Measurements from ENCODE around the gene ELL2. TPM values are rescaled to one million over a fixed set of nuclear protein-coding genes. Genes with fewer than 3 reads are reported as not detected.
"Not testable (repeated sequence)": the region's sequence is repeated elsewhere in the genome, so short reads cannot be mapped to it uniquely, and the experiment has no call there.

ELL2 gene
- polyA plus RNA-seq, 1 of the 3 experiments (the other 2 are of a cell fraction), result 18.4 TPM

DNA sequence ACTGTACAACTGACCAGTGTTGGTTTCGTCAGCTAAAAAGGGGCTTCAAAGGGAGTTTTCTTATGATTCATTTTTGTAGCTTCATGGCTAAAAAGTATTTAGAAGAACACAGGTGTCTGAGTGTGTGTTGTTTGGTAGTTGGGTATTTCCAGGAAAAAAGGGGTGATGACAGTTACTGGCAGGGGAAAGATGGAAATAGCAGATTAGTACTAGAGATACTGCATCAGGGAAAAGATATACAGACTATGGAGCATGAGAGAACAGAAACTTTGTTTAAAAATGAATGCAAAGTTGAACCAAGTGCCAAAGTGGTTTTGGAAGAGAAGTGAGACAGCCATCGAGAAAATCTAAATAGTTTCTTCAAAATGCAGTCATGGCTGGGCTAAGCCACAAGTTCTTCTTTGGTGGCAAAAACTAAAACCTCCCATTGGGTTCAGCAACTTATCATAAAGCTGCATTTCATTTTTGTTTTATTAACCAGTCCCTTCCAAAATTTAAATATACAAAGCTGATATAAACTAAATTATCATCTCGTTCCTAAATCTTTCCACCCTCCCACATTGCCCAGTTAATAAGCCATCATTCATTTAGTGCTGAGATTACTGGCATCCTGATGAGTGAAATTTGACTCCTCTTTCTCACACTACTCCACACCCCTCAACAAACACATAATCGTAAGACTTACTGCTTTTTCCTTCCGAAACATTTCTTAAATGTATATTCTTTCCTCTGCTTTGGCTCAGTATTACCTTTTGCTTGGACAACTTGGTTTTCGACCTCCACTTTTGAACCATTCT, 33.5 kb downstream of the ELL2 start:
- Histone ChIP-seq H3K4me2 (no peak overlapping the region), H3K79me2 (ENCODE audit: insufficient read depth) (peaks cover 96% of the 10 kb centered on the region), H2AFZ (ENCODE audit: low read depth) (no peak overlapping the region; the same call in 1 of the 2 replicates), H3K27me3 (ENCODE audit: insufficient read depth) (no peaks in the 10 kb centered on the region), H3K9ac (no peak overlapping the region), H3K4me1 (ENCODE audit: control insufficient read depth in 1 of 2, insufficient read depth in 2 of 2, low read depth in 1 of 2, low read length in 1 of 2) (peaks cover 0 to 9% of the 10 kb centered on the region in 2 experiments; a peak in 2 of 4 replicates), H3K9me2 (no peaks in the 10 kb centered on the region), H3K4me3 (ENCODE audit: low read depth in 2 of 2, low read length in 1 of 2) (no peak overlapping the region), H3K9me3 (no peaks in the 10 kb centered on the region), H4K20me1 (ENCODE audit: insufficient read depth) (peaks cover 46% of the 10 kb centered on the region), H3F3A (replicated peaks; ENCODE audit: insufficient read depth) (peaks cover 43% of the 10 kb centered on the region), H3K27ac (ENCODE audit: low read depth in 2 of 2, low read length in 1 of 2) (peak overlapping the region in 1 of 2 experiments; percentile 4; a peak in 1 of 4 replicates), H3K36me3 (replicated peaks in 1 of 2; ENCODE audit: control insufficient read depth in 1 of 2, insufficient read depth in 2 of 2, low read length in 1 of 2) (peaks cover 5 to 38% of the 10 kb centered on the region in 2 experiments)
- 94% methylated on average over 6 of the region's 6 CpGs for WGBS (ENCODE audit: low lambda C conversion rate)
- TF ChIP-seq FOXJ3 (CRISPR knock-in tag; IDR thresholded peaks at IDR 0.05), result no peak
- no peak for TF ChIP-seq GABPA (IDR thresholded peaks at IDR 0.05; ENCODE audit: low read depth)
- no peak for TF ChIP-seq NFIC (IDR thresholded peaks at IDR 0.05; ENCODE audit: borderline replicate concordance)
- TF ChIP-seq RCOR1 (IDR thresholded peaks at IDR 0.05; ENCODE audit: low read length), result no peak
- no peak for TF ChIP-seq TCF12 (IDR thresholded peaks at IDR 0.05)
- no peak for TF ChIP-seq RFX5 (IDR thresholded peaks at IDR 0.05; ENCODE audit: low read length)
- no peak for TF ChIP-seq MEF2A (IDR thresholded peaks at IDR 0.05; ENCODE audit: borderline replicate concordance, low read depth)
- no peak for TF ChIP-seq YY1 (IDR thresholded peaks at IDR 0.05; ENCODE audit: low read depth)
- TF ChIP-seq POLR2AphosphoS5 (IDR thresholded peaks at IDR 0.05; ENCODE audit: low read depth, low read length), result no peak
- no peak for TF ChIP-seq RXRA (IDR thresholded peaks at IDR 0.05; ENCODE audit: borderline replicate concordance, low read depth)
- TF ChIP-seq RAD21 (IDR thresholded peaks at IDR 0.05; ENCODE audit: low read length), result no peak
- TF ChIP-seq FOSL2 (IDR thresholded peaks at IDR 0.05; ENCODE audit: borderline replicate concordance, low read depth), result no peak
- no peak for TF ChIP-seq SMC3 (IDR thresholded peaks at IDR 0.05; ENCODE audit: low read depth, low read length)
- ChIA-PET POLR2A (no interaction called here), CTCF (interaction anchor here (0.6 kb wide), 1 partner anchor 77 kb away, joined by 3 read pairs; no protein-coding TSS in a partner anchor)
- DNase-seq, result no peak

DNA sequence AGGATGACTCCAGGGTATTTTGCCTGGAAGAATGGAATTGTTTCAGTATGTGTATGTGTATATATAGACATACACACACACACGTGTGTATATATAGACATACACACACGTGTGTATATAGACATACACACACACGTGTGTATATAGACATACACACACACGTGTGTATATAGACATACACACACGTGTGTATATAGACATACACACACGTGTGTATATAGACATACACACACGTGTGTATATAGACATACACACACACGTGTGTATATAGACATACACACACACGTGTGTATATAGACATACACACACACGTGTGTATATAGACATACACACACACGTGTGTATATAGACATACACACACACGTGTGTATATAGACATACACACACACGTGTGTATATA, 34.4 kb downstream of the ELL2 start:
- Histone ChIP-seq H3F3A (replicated peaks; ENCODE audit: insufficient read depth) (peaks cover 47% of the 10 kb centered on the region), H3K36me3 (replicated peaks in 1 of 2; ENCODE audit: control insufficient read depth in 1 of 2, insufficient read depth in 2 of 2, low read length in 1 of 2) (peaks cover 9 to 39% of the 10 kb centered on the region in 2 experiments), H3K79me2 (ENCODE audit: insufficient read depth) (peaks cover 96% of the 10 kb centered on the region), H4K20me1 (ENCODE audit: insufficient read depth) (peaks cover 41% of the 10 kb centered on the region)
- H3K4me2 ChIP-seq; H3K9ac ChIP-seq; H3K27ac ChIP-seq (ENCODE audit: low read depth in 2 of 2, low read length in 1 of 2); H2AFZ ChIP-seq (ENCODE audit: low read depth); POLR2A ChIA-PET; H3K4me1 ChIP-seq (ENCODE audit: control insufficient read depth in 1 of 2, insufficient read depth in 2 of 2, low read depth in 1 of 2, low read length in 1 of 2); CTCF ChIA-PET; DNase-seq; H3K27me3 ChIP-seq (ENCODE audit: insufficient read depth); H3K9me2 ChIP-seq; H3K9me3 ChIP-seq; H3K4me3 ChIP-seq (ENCODE audit: low read depth in 2 of 2, low read length in 1 of 2): not testable (repeated sequence)
- WGBS (ENCODE audit: low lambda C conversion rate), result 88% methylated on average over 13 of the region's 13 CpGs

DNA sequence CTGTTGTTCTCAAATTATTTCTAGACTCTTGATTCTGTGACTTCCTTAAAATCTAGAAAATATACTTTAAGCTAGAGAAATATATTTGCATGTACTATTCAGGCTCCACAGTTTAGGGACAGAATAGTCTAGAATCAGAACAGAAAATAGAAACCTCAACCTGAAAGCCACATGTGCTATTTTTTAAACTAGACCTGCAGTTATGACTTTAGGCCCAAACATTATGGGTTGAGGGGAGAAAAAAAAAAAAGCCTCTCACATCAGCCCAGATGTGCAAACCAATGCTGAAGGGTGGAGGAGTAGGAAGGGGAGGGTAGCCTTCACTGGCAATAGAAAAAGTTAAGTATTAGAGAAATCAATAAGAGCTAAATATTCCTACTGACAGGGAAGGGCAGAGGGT, 35.7 kb downstream of the ELL2 start:
- Histone ChIP-seq H3K9ac (no peak overlapping the region), H3K9me3 (no peaks in the 10 kb centered on the region), H2AFZ (ENCODE audit: low read depth) (no peak overlapping the region), H3K4me2 (no peak overlapping the region), H3K36me3 (replicated peaks in 1 of 2; ENCODE audit: control insufficient read depth in 1 of 2, insufficient read depth in 2 of 2, low read length in 1 of 2) (peaks cover 9 to 30% of the 10 kb centered on the region in 2 experiments), H3K4me3 (ENCODE audit: low read depth in 2 of 2, low read length in 1 of 2) (no peak overlapping the region), H3K9me2 (no peaks in the 10 kb centered on the region), H3K27ac (ENCODE audit: low read depth in 2 of 2, low read length in 1 of 2) (no peak overlapping the region), H3F3A (replicated peaks; ENCODE audit: insufficient read depth) (peaks cover 48% of the 10 kb centered on the region), H3K27me3 (ENCODE audit: insufficient read depth) (no peaks in the 10 kb centered on the region), H4K20me1 (ENCODE audit: insufficient read depth) (peaks cover 42% of the 10 kb centered on the region), H3K79me2 (ENCODE audit: insufficient read depth) (peaks cover 96% of the 10 kb centered on the region), H3K4me1 (ENCODE audit: control insufficient read depth in 1 of 2, insufficient read depth in 2 of 2, low read depth in 1 of 2, low read length in 1 of 2) (peaks cover 0 to 9% of the 10 kb centered on the region in 2 experiments; a peak in 1 of 4 replicates)
- no peak for DNase-seq
- ChIA-PET CTCF (interaction anchor here (1.1 kb wide), 1 partner anchor 67 kb away, joined by 4 read pairs; no protein-coding TSS in a partner anchor), POLR2A (no interaction called here)
- no peak for TF ChIP-seq RAD21 (IDR thresholded peaks at IDR 0.05; ENCODE audit: low read length)
- no peak for TF ChIP-seq NRF1 (IDR thresholded peaks at IDR 0.05; ENCODE audit: low read depth, low read length)
- TF ChIP-seq YY1 (IDR thresholded peaks at IDR 0.05; ENCODE audit: low read depth), result no peak
- no peak for TF ChIP-seq TCF12 (IDR thresholded peaks at IDR 0.05)
- TF ChIP-seq EZH2phosphoT487 (IDR thresholded peaks at IDR 0.05; ENCODE audit: borderline replicate concordance, low read depth), result no peak
- TF ChIP-seq TAF1 (IDR thresholded peaks at IDR 0.05; ENCODE audit: borderline replicate concordance, low read depth, low read length), result no peak
- TF ChIP-seq, protein P1, sequence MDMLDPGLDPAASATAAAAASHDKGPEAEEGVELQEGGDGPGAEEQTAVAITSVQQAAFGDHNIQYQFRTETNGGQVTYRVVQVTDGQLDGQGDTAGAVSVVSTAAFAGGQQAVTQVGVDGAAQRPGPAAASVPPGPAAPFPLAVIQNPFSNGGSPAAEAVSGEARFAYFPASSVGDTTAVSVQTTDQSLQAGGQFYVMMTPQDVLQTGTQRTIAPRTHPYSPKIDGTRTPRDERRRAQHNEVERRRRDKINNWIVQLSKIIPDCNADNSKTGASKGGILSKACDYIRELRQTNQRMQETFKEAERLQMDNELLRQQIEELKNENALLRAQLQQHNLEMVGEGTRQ (IDR thresholded peaks at IDR 0.05; ENCODE audit: borderline replicate concordance, low read depth, low read length), result no peak
- TF ChIP-seq, protein P2, sequence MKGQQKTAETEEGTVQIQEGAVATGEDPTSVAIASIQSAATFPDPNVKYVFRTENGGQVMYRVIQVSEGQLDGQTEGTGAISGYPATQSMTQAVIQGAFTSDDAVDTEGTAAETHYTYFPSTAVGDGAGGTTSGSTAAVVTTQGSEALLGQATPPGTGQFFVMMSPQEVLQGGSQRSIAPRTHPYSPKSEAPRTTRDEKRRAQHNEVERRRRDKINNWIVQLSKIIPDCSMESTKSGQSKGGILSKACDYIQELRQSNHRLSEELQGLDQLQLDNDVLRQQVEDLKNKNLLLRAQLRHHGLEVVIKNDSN (IDR thresholded peaks at IDR 0.05; ENCODE audit: borderline replicate concordance, low read depth), result no peak
- TF ChIP-seq ELF1 (IDR thresholded peaks at IDR 0.05), result no peak
- TF ChIP-seq MEF2A (IDR thresholded peaks at IDR 0.05; ENCODE audit: borderline replicate concordance, low read depth), result no peak
- no peak for TF ChIP-seq FOSL2 (IDR thresholded peaks at IDR 0.05; ENCODE audit: borderline replicate concordance, low read depth)
- TF ChIP-seq RCOR1 (IDR thresholded peaks at IDR 0.05; ENCODE audit: low read length), result no peak

Measured in SK-N-SH (cell line).